HG03060 (cell line): ENCODE data around the gene SLC35A2.

Experiments
- ATAC-seq: cut with Tn5 transposase; IDR thresholded peaks from one replicate; pipeline ENCODE4 v1.9.1; 2021; ENCODE audit warnings: low read depth, moderate number of reproducible peaks; ENCODE audit not compliant: unreplicated experiment

SLC35A2 gene

DNA sequence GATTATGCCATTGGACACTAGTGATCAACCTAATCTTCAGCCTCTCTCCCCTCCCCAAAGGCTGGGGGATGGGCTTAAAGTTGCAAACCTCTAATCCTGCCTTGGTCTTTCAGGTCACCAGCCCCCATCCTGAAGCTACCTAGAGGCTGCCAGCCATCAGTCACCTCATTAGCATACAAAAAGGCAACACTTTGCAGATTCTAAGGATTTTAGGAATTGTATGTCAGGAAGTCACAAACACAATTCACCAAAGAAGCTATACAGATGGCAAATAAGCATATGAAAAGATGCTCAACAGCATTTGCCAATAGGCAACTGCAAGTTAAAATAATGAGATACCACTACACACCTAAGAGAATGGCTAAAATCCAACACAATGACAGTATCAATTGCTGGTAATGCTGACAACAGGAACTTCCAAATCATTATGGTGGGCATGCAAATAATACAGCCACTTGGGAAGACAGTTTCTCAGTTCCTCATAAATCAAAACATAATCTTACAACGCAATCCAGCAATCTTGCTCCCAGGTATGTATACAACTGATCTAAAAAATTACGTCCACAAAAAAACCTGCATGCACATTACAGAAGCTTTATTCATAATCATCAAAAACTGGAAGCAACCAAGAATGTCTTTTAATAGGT lies 16.4 kb upstream of the SLC35A2 start:
- ATAC-seq, result no peak

DNA sequence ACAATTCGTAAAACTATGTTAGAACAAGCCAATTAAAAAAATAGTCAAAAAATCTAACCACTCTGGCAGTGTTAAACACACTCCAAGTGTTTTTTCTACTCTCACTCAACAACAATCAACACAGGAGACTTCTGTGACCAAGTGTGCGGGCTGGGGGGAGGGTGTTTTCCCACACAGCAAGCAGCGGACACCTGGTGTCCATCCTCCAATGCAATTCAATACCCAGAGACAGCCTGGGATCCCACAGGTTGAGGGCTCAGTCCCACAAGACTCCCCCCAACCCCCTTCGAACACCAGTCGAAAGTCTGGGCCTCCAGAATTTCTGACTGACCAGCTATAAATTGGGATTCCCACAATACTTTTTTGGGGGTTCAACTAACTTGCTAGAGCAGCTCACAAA lies 15.7 kb upstream of the SLC35A2 start:
- no peak for ATAC-seq

DNA sequence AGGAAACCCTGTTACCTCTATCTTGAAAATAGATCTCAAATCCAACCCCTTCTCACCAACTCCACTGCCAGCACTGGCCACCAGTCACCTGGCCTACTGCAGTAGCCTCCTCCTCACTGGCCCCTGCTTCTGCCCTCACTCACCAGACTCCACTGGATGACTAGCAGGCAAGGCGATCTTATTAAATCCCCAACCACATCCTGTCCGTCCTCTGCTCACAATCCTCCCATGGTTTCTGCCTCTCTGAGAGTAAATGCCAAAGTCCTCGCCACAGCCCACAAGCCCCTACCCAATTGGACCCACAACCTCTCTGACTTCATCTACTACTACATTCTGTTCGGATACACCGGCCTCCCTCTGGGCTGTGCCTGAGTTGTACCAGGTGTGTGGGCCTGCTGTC lies 12.8 kb upstream of the SLC35A2 start:
- no peak for ATAC-seq

DNA sequence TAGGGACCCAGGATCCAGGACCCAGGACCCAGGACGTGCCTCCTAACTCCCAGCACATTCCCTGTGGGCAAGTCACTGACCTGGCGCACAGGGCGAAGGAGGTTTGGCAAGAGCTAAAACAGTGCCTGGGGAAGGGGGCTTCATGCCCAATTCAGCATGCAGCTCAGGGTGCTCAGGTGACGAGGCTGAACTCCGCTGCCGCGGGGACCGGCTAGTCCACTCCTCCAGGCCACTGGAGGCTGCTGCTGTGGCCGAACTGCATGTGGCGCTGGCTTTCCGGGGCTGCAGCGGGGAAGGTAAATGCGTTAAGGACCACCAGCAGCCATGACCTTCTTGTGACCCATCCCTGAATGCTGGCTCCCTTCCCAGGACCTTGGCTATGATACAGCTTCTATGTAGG lies 12.3 kb upstream of the SLC35A2 start:
- no peak for ATAC-seq

DNA sequence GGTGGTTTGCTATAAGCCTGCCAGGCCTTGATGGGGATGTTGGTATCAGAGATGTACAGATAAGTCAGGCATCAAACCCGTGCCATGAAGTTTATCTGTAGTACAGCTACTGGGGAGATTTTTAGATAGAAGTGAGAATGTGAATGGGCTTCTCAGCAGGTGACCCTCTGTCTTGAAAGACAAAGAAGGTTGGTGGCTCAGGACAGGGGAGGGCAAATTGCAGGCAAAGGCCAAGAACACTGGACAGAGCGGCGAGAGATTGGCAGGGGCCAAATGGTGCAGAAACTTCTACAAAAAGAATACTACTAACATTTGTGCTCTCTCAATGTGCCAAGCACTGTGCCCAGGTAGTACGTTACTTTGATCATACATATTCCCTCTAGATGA lies 9.3 kb upstream of the SLC35A2 start:
- ATAC-seq, result no peak

DNA sequence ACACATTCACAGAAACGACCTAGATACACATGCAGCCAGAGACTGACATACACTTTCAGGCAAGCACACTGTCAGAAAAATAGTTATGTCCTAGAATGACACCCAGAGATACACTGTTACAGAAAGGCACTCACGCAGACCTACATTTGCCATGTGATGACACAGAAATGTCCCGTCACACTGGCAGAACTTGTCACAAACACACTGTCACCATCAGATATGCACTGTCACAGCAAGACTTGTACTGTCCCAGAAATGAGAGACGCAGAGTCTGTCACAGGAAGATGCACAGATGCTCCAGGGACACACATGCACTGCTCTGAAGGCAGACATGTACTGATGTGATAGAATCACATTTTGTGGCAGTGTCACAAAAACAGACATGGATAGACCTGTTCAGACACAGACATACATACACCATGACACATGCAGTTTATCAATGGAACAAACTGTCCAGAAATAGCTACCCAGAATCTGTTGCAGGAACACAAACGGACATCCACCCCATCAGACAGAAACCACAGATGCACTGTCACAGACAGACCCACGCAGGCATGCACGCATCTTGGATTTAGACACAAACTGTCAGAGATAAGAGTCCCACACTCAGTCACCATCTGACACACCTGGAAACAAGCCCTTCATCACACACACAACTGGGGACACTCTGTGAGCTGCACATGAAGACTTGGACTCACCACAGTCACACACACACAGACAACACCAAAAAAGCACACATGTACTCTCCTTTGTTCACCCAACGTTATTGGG lies 8.7 kb upstream of the SLC35A2 start:
- ATAC-seq, result no peak

DNA sequence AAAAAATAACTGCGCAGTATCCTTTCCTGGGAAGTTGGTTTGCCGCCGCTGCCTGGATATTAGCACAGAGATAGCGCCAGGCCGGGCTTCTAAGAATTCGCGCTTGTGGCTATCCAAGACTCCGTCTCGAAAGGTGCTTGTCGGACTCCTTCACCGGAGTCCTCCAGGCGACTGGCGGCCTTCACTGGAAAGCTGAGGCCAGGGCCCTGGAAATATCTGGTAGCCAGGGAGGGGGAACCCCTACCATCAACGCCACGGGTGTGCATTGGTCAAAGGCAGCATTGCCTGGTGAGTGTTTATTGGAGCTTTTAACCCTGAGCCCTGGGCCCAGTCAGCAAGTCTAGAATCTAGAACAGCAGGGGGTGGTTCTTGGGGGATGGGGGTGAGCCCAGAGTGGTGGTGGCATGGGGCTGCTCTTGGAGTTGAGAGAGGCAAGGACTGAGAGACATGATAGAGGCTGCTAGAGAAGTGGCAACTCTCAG lies 8.0 kb upstream of the SLC35A2 start:
- ATAC-seq, result no peak

DNA sequence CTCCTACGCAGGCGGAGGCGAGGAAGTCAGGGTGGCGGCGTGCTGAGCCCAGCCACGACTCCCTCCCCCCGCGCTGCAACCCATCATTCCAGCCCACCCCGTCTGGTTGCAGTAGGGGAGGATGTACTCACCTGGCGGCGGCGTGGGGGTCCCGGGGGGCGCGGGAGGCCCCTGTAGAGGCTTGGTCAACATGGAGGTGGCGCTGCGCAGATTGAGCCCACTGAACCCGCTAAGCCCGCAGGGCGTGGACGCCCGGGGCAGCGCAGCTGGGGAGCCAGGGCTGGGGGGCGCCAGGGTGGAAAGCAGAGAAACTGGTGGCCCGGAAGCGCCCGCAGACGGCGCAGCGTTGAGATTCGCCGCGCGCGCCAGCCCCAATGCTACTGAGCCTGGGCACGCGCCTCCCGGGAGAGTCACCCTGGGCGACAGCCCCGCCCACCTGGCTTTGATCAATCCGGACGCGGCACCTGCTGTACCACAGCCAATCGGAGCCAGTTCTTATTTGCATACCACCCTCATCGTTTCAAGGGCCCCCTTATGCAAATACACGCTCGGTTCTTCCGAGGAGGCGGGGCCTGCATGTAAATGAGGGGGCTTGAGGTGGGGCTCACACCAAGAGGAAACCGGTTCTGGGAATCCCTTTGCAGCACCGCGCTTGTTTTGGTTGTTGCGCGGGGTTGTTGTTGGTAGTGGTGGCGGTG lies 7.3 kb upstream of the SLC35A2 start, which contains the start of gene PIM2:
PIM2 (minus strand) TSS at position 382 of the 698 bp plus-strand sequence; CDS start at position 192, 190 bp downstream.
- peak; percentile 65 for ATAC-seq

DNA sequence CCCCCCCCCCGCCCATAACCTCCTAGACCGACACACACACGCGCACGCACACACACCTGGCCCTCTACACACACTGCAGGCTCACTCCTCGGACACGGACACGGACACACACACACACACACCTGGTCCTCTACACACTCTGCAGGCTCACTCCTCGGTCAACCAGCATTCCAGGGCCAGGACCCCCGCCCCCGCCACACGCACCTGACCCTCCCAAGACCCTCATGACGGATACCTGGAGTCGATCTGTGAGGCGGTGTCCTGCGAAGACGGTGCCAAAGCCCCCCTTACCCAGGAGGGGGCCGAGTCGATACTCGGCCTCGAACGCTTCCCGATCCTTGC lies 6.8 kb upstream of the SLC35A2 start:
- ATAC-seq, result no peak

DNA sequence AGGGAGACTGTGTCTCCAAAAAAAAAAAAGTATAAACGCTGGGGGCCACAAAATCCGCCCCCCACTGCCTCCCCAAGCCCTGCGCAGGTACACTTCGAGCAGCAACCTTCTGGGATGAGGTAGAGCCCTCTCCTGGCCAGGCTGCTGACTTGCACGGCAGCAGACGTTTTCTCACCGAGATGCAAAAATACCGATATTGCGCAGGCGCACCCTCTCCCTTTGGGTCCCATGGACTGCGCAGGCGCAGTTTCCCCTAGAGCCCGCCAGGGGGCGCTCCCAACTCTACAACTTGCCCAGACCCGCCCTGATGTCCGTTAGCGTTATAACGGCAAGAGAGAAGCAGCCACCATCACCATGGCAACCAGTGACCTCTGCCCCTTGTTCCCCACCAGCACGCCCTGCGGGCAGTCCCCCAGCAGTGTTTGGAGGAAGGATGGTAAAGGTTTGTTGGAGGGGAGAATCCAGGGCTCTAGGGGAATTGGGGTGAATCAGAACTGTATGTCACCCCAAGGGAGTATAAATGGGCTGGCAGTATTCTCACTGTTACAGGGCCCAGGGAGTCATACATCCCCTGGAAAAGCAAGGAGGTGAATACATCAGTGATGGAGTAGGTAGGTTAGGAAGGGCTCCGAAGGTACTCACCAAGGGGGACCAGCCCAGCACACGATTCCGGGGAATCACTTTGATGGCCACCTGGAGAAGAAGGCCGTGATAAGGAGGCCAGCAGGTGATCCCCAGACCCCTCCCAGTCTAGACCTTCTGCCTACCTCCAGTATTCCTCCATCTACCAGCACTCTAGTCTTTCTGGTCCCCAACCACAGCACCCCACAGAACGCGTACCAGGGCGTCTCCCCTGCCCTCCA lies 5.9 kb upstream of the SLC35A2 start:
- ATAC-seq, result peak; percentile 32

DNA sequence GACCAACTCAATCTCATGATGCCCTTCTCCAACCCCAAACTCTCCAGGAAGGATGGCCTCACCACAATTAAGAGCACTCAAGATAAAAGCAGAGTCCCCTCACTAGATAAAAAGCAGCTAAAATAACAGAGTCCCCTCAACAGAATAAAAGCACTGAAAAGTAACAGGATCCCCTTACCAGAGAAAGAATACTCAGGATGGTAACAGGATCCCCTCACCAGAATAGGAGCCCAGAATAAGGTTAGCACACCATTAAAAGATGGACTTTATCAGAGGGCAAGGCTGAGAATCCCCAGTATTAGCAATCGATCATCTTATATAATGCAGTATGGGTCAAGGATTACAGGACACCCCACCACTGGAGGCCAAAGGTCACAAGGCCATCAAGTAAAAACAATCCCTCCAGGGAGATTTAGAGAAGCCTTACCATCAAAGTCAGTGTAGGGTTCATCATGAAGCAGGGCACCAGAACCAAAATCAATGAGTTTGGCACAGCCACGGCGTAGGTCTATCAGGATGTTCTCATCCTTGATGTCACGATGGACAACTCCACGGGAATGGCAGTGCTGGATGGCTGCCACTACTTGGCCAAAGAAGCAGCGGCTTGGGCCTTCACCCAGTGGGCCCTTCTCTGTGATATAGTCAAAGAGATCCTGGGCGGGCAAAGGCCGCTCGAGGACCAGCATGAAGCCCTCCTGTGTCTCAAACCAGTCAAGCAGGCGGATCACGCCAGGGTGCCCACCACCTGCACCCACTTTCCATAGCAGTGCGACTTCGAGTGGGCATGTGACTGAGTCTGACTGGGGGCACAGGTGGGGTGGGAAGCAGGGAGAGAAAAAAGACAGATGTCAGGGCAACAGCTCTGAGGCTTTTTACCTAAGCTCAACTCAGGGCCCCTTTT lies 3.4 kb upstream of the SLC35A2 start:
- ATAC-seq, result no peak

DNA sequence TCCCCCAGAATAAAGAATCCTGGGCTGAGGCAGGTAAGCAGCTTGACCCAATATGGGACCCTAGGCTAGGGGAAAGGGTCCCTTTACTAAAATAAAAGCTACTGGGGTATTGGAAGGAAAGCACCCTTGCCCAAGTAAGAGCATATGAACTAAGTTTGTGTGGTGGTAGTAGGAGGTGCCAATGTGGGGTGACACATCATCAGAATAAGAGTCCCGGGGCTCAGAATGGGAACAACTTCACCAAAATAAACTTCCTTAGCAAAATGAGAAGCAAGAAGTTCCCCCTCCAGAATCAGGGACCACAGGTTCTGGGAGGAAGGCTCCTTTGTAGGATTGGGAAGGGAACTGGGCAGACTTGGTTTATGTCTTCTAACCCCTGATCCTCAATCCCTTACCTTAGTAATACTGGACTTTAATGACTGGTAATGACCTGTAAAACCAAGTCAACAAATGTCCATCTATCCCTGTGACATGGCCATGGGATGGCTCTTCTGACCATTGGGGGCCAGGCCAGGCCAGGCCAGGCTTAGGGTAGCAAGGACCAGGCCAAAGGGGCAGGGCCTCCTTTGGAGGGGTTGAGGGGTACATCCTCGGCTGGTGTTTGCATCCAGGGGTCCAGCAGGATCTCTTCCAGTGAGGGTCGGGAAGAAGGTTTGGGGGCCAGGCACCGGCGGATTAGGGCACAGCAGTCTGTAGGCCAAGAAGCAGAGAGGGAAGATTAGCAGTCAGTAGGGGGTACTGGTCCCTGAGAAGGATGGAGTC lies 2.3 kb upstream of the SLC35A2 start:
- no peak for ATAC-seq

DNA sequence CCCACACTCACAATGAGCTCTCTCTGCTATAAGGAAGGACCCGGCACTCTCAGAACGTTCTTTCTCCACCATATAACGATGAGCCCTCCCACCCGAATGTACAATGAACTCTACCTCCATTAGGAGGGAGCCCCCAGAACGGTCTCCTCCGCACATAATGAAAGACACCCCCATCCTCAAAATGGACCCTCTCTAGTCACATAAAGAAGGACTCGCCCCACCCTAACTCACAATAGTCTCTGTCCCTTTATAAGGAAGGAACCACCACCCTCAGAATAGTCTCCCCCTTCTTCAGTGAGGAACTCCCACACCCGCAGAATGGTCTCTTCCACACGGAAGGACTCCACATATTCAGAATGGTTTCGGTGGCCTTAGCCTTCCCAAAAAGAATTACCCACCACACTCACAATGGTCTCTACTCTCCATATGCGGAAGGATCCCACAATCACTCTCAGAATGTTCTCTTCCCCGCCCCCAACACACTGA lies 477 bp downstream of the SLC35A2 start:
- ATAC-seq, result no peak

DNA sequence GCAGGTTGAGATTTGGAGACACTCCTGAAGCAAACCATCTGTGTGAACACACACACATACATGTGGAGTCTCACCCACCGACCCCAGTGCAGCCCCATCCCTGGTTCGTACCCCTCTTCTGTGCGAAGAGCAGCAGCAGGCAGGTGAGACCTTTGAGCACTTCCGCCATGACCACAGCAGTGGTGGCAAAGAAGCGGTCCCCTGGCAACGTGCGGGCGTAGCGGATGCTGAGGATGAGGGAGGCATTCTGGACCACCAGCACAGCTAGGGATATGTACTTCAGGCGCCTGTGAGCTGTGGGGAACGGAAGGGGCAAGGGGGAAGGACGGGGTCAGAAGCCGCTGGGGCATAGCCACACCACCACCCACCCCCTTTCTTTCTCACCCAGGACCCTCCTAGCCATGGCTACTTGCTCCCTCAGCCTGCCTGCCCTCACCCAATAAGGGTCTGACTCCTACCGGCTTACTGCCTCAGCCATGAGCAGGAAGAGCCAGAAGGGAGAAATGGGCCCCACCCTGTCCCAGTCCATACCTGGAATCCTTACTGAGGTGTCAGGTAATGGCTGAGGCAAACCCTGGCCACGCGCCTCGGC lies 1.6 kb downstream of the SLC35A2 start:
- no peak for ATAC-seq

DNA sequence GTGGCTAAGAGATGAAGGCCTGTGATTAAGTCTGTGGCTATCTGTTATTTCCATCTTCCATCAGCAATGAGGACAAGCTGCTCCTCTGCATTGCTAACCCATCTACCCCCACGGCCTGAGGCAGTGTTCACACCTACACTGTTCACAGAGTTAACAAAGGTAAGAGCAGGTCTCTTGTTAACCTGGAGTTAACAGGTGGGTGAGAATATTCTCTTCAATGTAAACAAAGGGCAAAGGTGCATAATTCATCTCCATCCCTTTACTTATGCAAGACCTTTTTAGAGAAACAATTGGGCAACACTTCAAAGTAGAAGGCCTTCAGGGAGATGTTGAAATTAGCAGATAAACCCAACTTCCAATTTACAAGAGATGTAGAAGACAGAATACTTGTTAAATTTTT lies 2.8 kb downstream of the SLC35A2 start:
- no peak for ATAC-seq

DNA sequence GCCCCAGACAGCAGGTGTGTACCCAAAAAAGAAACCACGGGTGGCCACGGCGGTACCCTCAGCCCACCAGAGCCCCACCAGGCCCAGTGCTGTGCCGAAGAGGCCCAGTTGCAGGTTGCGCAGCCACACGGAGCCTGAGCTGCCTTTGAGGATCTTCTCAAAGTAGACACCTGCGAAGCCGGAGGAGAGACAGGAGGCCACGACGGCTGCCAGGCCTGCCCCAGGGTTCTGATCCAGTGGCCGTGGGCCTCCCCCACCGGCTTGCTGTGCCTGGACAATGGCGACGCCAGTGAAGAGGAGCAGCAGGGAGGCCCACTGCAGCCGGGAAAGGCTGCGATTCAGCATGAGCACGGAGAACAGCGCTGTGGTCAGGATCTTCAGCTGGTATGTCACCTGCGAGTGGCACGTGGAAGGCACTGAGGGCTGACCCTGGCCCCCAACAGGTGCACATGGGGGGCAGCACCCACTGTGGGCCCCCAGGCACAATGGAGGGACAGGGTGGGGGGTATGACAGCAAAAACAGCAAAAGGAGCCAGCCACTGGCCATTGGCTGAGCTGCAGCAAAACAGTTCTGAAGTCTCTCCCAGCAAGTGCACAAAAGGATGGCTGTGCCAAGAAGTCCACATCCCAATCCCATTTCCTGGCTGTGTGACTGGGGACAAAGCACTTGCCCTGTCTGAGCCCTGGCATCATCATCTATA lies 6.2 kb downstream of the SLC35A2 start:
- no peak for ATAC-seq

DNA sequence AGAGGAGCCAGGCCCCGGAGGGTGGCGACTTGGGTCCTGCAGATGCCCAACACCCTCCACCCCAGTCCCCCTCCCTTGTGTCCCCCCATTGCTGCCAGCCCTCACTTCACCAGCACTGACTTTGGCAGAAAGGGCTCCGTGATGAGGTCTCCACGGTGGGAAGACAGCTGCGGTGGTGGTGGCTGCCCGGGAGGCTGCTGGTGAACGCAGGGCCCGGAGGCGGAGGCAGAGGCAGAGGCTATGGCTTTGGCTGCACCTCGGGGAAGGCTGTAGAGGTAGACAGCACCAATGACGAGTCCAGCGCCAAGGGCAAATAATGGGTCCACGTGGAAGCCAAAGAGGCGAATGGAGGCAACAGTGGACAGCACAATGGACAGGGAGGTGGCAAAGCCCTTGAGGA lies 6.8 kb downstream of the SLC35A2 start:
- no peak for ATAC-seq

DNA sequence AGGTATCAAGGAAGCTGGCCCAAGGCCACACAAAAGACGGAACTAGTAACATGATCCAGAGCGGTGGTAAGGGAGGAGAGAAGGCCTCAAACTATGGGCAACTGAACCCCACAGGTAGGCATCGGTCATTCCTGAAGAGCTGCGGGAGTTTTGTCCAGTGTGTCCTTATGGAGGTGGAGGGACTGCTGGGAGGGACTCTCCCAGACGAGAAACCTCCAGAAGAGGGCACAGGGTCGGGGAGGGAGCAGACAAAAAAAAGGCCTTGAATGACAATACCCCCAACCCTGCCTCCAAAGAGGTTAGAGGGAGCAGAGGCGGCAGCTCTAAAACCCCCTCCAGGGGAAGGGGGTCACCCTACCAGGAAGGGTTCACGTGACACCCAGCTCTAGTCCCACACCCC lies 7.3 kb downstream of the SLC35A2 start:
- no peak for ATAC-seq
